A204.1 (cell line): ENCODE measurements around the gene SEMA3G.

Source experiments
- FAIRE-seq: peaks from 2 replicates; lab custom pipeline; 2012; peaks lifted over from hg19 to GRCh38; lab: Jason Lieb, UNC

SEMA3G gene

GRCh38 chr3:52479037-52479876 is 34.4 kb upstream of the SEMA3G start:
- no peak for FAIRE-seq

GRCh38 chr3:52477796-52478095 is 32.8 kb upstream of the SEMA3G start:
- FAIRE-seq = no peak

- FAIRE-seq = no peak
Observed at GRCh38 chr3:52477076-52477795, 32.3 kb upstream of the SEMA3G start.

GRCh38 chr3:52473026-52473425 is 28.1 kb upstream of the SEMA3G start:
- FAIRE-seq = no peak

- FAIRE-seq = no peak
Observed at GRCh38 chr3:52472239-52473000, 27.5 kb upstream of the SEMA3G start.

GRCh38 chr3:52471371-52472238 is 26.7 kb upstream of the SEMA3G start:
- no peak for FAIRE-seq

GRCh38 chr3:52470920-52471319 is 26.0 kb upstream of the SEMA3G start:
- no peak for FAIRE-seq

- FAIRE-seq = no peak
Observed at GRCh38 chr3:52469001-52469400, 24.1 kb upstream of the SEMA3G start.

- no peak for FAIRE-seq
Observed at GRCh38 chr3:52468336-52468735, 23.4 kb upstream of the SEMA3G start.

- no peak for FAIRE-seq
Observed at GRCh38 chr3:52463416-52463815, 18.5 kb upstream of the SEMA3G start.

GRCh38 chr3:52461874-52462273 is 17.0 kb upstream of the SEMA3G start:
- FAIRE-seq = no peak

GRCh38 chr3:52458770-52459545 is 14.1 kb upstream of the SEMA3G start:
- FAIRE-seq = no peak

- FAIRE-seq = no peak
Observed at GRCh38 chr3:52458031-52458760, 13.3 kb upstream of the SEMA3G start.

GRCh38 chr3:52456800-52457183 is 11.9 kb upstream of the SEMA3G start:
- no peak for FAIRE-seq

- FAIRE-seq = no peak
Observed at GRCh38 chr3:52456169-52456799, 11.4 kb upstream of the SEMA3G start.

- no peak for FAIRE-seq
Observed at GRCh38 chr3:52455283-52456168, 10.6 kb upstream of the SEMA3G start, which contains the start of gene NISCH. Gene NISCH (plus strand): TSS chr3:52455604. CDS start chr3:52455642, 38 bp downstream.

- FAIRE-seq = no peak
Observed at GRCh38 chr3:52454938-52455282, 10.0 kb upstream of the SEMA3G start.

GRCh38 chr3:52454250-52454937 is 9.5 kb upstream of the SEMA3G start:
- FAIRE-seq = no peak
